Tibial nerve (tissue), 4 donors: ENCODE results near the gene C17orf67.

Experiments used
- CTCF ChIP-seq, 5 experiments: fragments of 200-600 bp in 3 of 5; fragments of 450-650 bp in 2 of 5; sonication (generic) in 3 of 5; IDR thresholded peaks; one replicate each; pipeline ENCODE4 v1.5.1; 2016 to 2019; ENCODE audit warnings: antibody characterized with exemption in 5 of 5, mild to moderate bottlenecking in 3 of 5, moderate library complexity in 2 of 5
- EP300 ChIP-seq, 2 donors: sonication (generic); formaldehyde crosslinking; IDR thresholded peaks; one replicate each; pipeline ENCODE4 v1.6.1; 2017; ENCODE audit warnings: antibody characterized with exemption in 2 of 2, mild to moderate bottlenecking in 1 of 2
- POLR2A ChIP-seq, 2 donors: fragments of 450-650 bp; IDR thresholded peaks; one replicate each; pipeline ENCODE4 v1.6.1; 2017; ENCODE audit warnings: antibody characterized with exemption in 2 of 2, mild to moderate bottlenecking in 2 of 2, moderate library complexity in 2 of 2

- TF ChIP-seq POLR2A (IDR thresholded peaks at IDR 0.05): no peak
- no peak for TF ChIP-seq EP300 (IDR thresholded peaks at IDR 0.05)
- no peak for TF ChIP-seq CTCF (IDR thresholded peaks at IDR 0.05)
Measured at GRCh38 chr17:56765449-56765848, 68.3 kb downstream of the C17orf67 start.
